Measurements from ENCODE around the gene TSSK3. TPM values are rescaled to one million over a fixed set of nuclear protein-coding genes. Genes with fewer than 3 reads are reported as not detected.
A peak's percentile ranks its signal among the peaks of the same experiment; 100 is the strongest.

TSSK3 gene
- total and polyA plus RNA-seq, 9 of the 15 experiments (the other 6 are each of a cell fraction or from before 2014, with no cell fraction given) = 0.27 to 2.8 (median 1.9) TPM

GRCh38 chr1:32392325-32392724 is 30.0 kb downstream of the TSSK3 start (continued):
- TF ChIP-seq AFF1 (IDR thresholded peaks at IDR 0.05; ENCODE audit: low read depth in 1 of 2, partially characterized antibody in 2 of 2) = peak in 1 of 2 experiments; percentile 18
- TF ChIP-seq CEBPG (CRISPR knock-in tag; IDR thresholded peaks at IDR 0.05) = peak; percentile 13; the same call in 1 of the 2 replicates
- TF ChIP-seq CEBPG (tag; conservative IDR thresholded peaks at IDR 0.05 in 1 of 2, IDR thresholded peaks at IDR 0.05 in 1 of 2) = peak; percentile 31 to 81; a peak in 3 of 4 replicates
- peak; percentile 52 for TF ChIP-seq ETV1 (tag; conservative IDR thresholded peaks at IDR 0.05; ENCODE audit: low read depth)
- no peak for TF ChIP-seq CREB3 (tag; conservative IDR thresholded peaks at IDR 0.05; ENCODE audit: low read depth)
- no peak for TF ChIP-seq IRF9 (tag; IDR thresholded peaks at IDR 0.05)
- no peak for TF ChIP-seq TSC22D4 (tag; IDR thresholded peaks at IDR 0.05)
- TF ChIP-seq RBM39 (optimal IDR thresholded peaks at IDR 0.05; ENCODE audit: low read depth, low read length) = no peak
- TF ChIP-seq EGR1 (conservative IDR thresholded peaks at IDR 0.05) = 0 out of 2 replicates have a peak, but pooled peaks have one; percentile 29
- TF ChIP-seq SMARCA4 (IDR thresholded peaks at IDR 0.05) = peak; percentile 50; the same call in 1 of the 2 replicates
- no peak for TF ChIP-seq WHSC1 (IDR thresholded peaks at IDR 0.05; ENCODE audit: low read length)
- TF ChIP-seq JUND (IDR thresholded peaks at IDR 0.05; ENCODE audit: borderline replicate concordance, low read depth, low read length) = peak; percentile 30; the same call in 1 of the 2 replicates
- TF ChIP-seq JUND (tag; IDR thresholded peaks at IDR 0.05; ENCODE audit: borderline replicate concordance, low read depth, low read length) = no peak; the same call in 2 of the 3 replicates
- no peak for TF ChIP-seq THAP12 (CRISPR knock-in tag; IDR thresholded peaks at IDR 0.05)
- TF ChIP-seq ZNF239 (CRISPR knock-in tag; IDR thresholded peaks at IDR 0.05) = no peak
- no peak for TF ChIP-seq MCM3 (IDR thresholded peaks at IDR 0.05)
- no peak for TF ChIP-seq ZFP36 (IDR thresholded peaks at IDR 0.05; ENCODE audit: low read depth, low read length, partially characterized antibody)
- peak; percentile 80 for TF ChIP-seq POLR2H (tag; IDR thresholded peaks at IDR 0.05; ENCODE audit: low read depth)
- no peak for TF ChIP-seq ZZZ3 (IDR thresholded peaks at IDR 0.05)
